ENCODE results near the gene ACTL9.

ACTL9 gene

DNA sequence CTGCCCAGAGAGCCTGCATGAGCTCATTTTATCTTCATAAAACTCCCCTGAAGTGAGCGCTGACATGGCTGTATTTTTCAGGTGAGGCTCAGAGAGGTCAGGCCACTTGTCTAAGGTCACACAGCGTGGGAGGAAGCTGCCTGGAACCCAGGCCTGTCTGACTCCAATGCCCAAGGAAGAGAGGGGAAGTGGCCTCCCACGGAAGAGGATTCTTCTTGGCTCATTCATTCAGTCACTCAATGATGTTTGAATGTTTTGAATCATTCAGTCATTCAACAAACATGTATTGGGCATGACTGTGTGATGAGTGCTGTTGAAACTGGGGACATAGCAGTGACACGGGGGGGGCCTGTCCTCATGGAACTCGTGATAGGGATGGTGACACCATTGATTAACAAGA lies 12.0 kb downstream of the ACTL9 start:
- no peaks in the 10 kb centered on the region for H3K4me1 ChIP-seq (ENCODE audit: control insufficient read depth in 1 of 2, insufficient read depth in 2 of 2, low read length in 2 of 2)
- no peak overlapping the region for H2BK12ac ChIP-seq (ENCODE audit: low read length)
- no peak overlapping the region for H3K14ac ChIP-seq (ENCODE audit: low read length)
- WGBS (ENCODE audit: extremely low coverage, insufficient coverage, insufficient read length) = no CpG with 5 or more reads among the region's 5 CpGs
- H3K79me1 ChIP-seq (ENCODE audit: low read length) = no peaks in the 10 kb centered on the region
- no peak overlapping the region for H2AK5ac ChIP-seq (ENCODE audit: low read length)
- H4K8ac ChIP-seq (ENCODE audit: low read depth, low read length) = no peak overlapping the region
- no peak overlapping the region for H3K4me3 ChIP-seq (ENCODE audit: low read depth, low read length)
- H3K4ac ChIP-seq (ENCODE audit: low read depth, low read length) = no peak overlapping the region
- H3K79me2 ChIP-seq (ENCODE audit: control insufficient read depth, insufficient read depth, low read length, poor library complexity) = no peaks in the 10 kb centered on the region
- H3K9ac ChIP-seq (ENCODE audit: low read length) = no peak overlapping the region
- H2AFZ ChIP-seq (ENCODE audit: insufficient read depth, low read length, poor library complexity) = no peak overlapping the region
- H2BK5ac ChIP-seq (ENCODE audit: low read depth, low read length, poor library complexity) = no peak overlapping the region
- H3K36me3 ChIP-seq (ENCODE audit: control insufficient read depth in 1 of 2, insufficient read depth in 2 of 2, low read length in 2 of 2) = no peaks in the 10 kb centered on the region
- peaks cover 4% of the 10 kb centered on the region for H3K9me3 ChIP-seq (ENCODE audit: insufficient read depth, low read depth, low read length)
- H3K27me3 ChIP-seq (ENCODE audit: insufficient read depth, low read length) = no peaks in the 10 kb centered on the region
- no peak overlapping the region for H4K91ac ChIP-seq (ENCODE audit: low read depth, low read length)
- H3K23ac ChIP-seq (ENCODE audit: low read length) = no peak overlapping the region
- no peak overlapping the region for H3K27ac ChIP-seq (ENCODE audit: low read depth, low read length)
- DNase-seq = no peak
- no peak overlapping the region for H4K12ac ChIP-seq (ENCODE audit: low read depth, low read length)
- no peak overlapping the region for H3K4me2 ChIP-seq (ENCODE audit: low read length)
- H3K18ac ChIP-seq (ENCODE audit: low read length) = no peak overlapping the region
- no peak overlapping the region for H2BK120ac ChIP-seq (ENCODE audit: insufficient read depth, low read length, poor library complexity)

DNA sequence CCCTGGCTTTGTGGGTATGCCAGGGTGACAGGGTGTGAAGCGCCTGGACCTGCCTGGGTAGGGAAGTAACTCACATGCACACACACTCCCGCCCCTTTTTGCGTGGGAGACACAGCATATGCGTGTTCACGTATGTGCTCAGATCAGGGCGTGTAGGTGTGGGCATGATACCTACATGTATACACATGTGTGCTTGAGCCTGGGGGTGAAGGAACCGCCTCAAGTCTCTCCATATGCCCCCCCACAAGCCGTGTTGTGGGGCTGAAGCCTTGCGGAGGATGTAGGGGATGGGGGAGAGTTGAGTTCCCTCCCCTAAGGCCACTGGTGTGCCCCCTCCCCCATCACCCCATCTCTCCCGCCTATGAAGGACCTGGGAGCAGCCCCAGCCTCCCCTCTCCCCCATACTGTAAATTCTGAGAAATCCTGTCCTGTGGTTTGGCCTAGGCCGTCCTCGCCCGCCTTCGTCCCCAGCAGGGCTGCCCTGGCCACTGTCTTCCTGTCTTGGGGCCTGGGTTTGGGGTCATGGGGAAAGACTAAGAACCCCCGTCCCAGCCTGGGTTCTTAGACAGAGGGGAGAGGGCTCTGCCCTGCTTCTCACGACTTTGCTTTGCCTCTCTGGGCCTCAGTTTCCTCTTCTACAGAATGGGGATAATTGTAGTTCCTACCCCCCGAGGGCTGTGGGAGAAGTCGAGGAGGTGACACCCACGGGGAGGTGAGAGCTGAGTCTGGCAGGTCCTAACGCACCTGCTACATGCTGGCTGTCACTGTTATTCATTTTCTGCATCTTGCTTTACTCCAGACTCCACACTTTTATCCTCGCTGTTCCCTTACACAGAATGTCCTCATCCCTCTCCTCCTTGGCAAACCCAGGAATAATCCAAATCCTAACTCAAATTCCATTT lies 14.3 kb downstream of the ACTL9 start:
- Histone ChIP-seq H3K4me2 (ENCODE audit: low read length) (no peak overlapping the region), H3K4ac (ENCODE audit: low read depth, low read length) (no peak overlapping the region), H2BK5ac (ENCODE audit: low read depth, low read length, poor library complexity) (no peak overlapping the region), H3K4me3 (ENCODE audit: low read depth, low read length) (no peak overlapping the region), H3K14ac (ENCODE audit: low read length) (no peak overlapping the region), H4K12ac (ENCODE audit: low read depth, low read length) (no peak overlapping the region), H2BK120ac (ENCODE audit: insufficient read depth, low read length, poor library complexity) (no peak overlapping the region), H3K9ac (ENCODE audit: low read length) (no peak overlapping the region), H3K4me1 (ENCODE audit: control insufficient read depth in 1 of 2, insufficient read depth in 2 of 2, low read length in 2 of 2) (no peaks in the 10 kb centered on the region), H3K36me3 (ENCODE audit: control insufficient read depth in 1 of 2, insufficient read depth in 2 of 2, low read length in 2 of 2) (no peaks in the 10 kb centered on the region), H2BK12ac (ENCODE audit: low read length) (no peak overlapping the region), H3K9me3 (ENCODE audit: insufficient read depth, low read depth, low read length) (peaks cover 9% of the 10 kb centered on the region), H3K18ac (ENCODE audit: low read length) (no peak overlapping the region), H4K8ac (ENCODE audit: low read depth, low read length) (no peak overlapping the region), H3K27me3 (ENCODE audit: insufficient read depth, low read length) (no peaks in the 10 kb centered on the region), H3K27ac (ENCODE audit: low read depth, low read length) (no peak overlapping the region), H4K91ac (ENCODE audit: low read depth, low read length) (no peak overlapping the region), H3K79me1 (ENCODE audit: low read length) (no peaks in the 10 kb centered on the region), H3K23ac (ENCODE audit: low read length) (no peak overlapping the region), H2AK5ac (ENCODE audit: low read length) (no peak overlapping the region), H3K79me2 (ENCODE audit: control insufficient read depth, insufficient read depth, low read length, poor library complexity) (no peaks in the 10 kb centered on the region), H2AFZ (ENCODE audit: insufficient read depth, low read length, poor library complexity) (no peak overlapping the region)
- WGBS (ENCODE audit: extremely low coverage, insufficient coverage, insufficient read length) = no CpG with 5 or more reads among the region's 21 CpGs
- no peak for DNase-seq

GRCh38 chr19:8682931-8683330 lies 15.7 kb downstream of the ACTL9 start:
- Histone ChIP-seq H3K79me2 (ENCODE audit: control insufficient read depth, insufficient read depth, low read length, poor library complexity) (no peaks in the 10 kb centered on the region), H3K23ac (ENCODE audit: low read length) (no peak overlapping the region), H2BK5ac (ENCODE audit: low read depth, low read length, poor library complexity) (no peak overlapping the region), H2BK120ac (ENCODE audit: insufficient read depth, low read length, poor library complexity) (no peak overlapping the region), H2AFZ (ENCODE audit: insufficient read depth, low read length, poor library complexity) (no peak overlapping the region), H4K12ac (ENCODE audit: low read depth, low read length) (no peak overlapping the region), H3K79me1 (ENCODE audit: low read length) (no peaks in the 10 kb centered on the region), H3K4me1 (ENCODE audit: control insufficient read depth in 1 of 2, insufficient read depth in 2 of 2, low read length in 2 of 2) (no peaks in the 10 kb centered on the region), H3K27me3 (ENCODE audit: insufficient read depth, low read length) (no peaks in the 10 kb centered on the region), H4K8ac (ENCODE audit: low read depth, low read length) (no peak overlapping the region), H4K91ac (ENCODE audit: low read depth, low read length) (no peak overlapping the region), H3K4me2 (ENCODE audit: low read length) (no peak overlapping the region), H3K9ac (ENCODE audit: low read length) (no peak overlapping the region), H2AK5ac (ENCODE audit: low read length) (no peak overlapping the region), H3K36me3 (ENCODE audit: control insufficient read depth in 1 of 2, insufficient read depth in 2 of 2, low read length in 2 of 2) (no peaks in the 10 kb centered on the region), H3K14ac (ENCODE audit: low read length) (no peak overlapping the region), H3K18ac (ENCODE audit: low read length) (no peak overlapping the region), H3K4ac (ENCODE audit: low read depth, low read length) (no peak overlapping the region), H3K4me3 (ENCODE audit: low read depth, low read length) (no peak overlapping the region), H3K9me3 (ENCODE audit: insufficient read depth, low read depth, low read length) (peaks cover 12% of the 10 kb centered on the region), H2BK12ac (ENCODE audit: low read length) (no peak overlapping the region), H3K27ac (ENCODE audit: low read depth, low read length) (no peak overlapping the region)
- WGBS (ENCODE audit: extremely low coverage, insufficient coverage, insufficient read length) = no CpG with 5 or more reads among the region's 1 CpG
- DNase-seq = no peak

- H3K4me3 ChIP-seq (ENCODE audit: low read depth, low read length) = no peak overlapping the region
- no peaks in the 10 kb centered on the region for H3K79me1 ChIP-seq (ENCODE audit: low read length)
- no peak overlapping the region for H2BK120ac ChIP-seq (ENCODE audit: insufficient read depth, low read length, poor library complexity)
- H3K18ac ChIP-seq (ENCODE audit: low read length) = no peak overlapping the region
- no peak overlapping the region for H3K14ac ChIP-seq (ENCODE audit: low read length)
- H3K36me3 ChIP-seq (ENCODE audit: control insufficient read depth in 1 of 2, insufficient read depth in 2 of 2, low read length in 2 of 2) = no peaks in the 10 kb centered on the region
- H3K27ac ChIP-seq (ENCODE audit: low read depth, low read length) = no peak overlapping the region
- no peak overlapping the region for H2BK5ac ChIP-seq (ENCODE audit: low read depth, low read length, poor library complexity)
- H2AK5ac ChIP-seq (ENCODE audit: low read length) = no peak overlapping the region
- H3K4me1 ChIP-seq (ENCODE audit: control insufficient read depth in 1 of 2, insufficient read depth in 2 of 2, low read length in 2 of 2) = no peaks in the 10 kb centered on the region
- H3K4me2 ChIP-seq (ENCODE audit: low read length) = no peak overlapping the region
- no peaks in the 10 kb centered on the region for H3K79me2 ChIP-seq (ENCODE audit: control insufficient read depth, insufficient read depth, low read length, poor library complexity)
- H3K9me3 ChIP-seq (ENCODE audit: insufficient read depth, low read depth, low read length) = peaks cover 14% of the 10 kb centered on the region
- no peaks in the 10 kb centered on the region for H3K27me3 ChIP-seq (ENCODE audit: insufficient read depth, low read length)
- 100% methylated on average over 2 of the region's 2 CpGs for WGBS (ENCODE audit: extremely low coverage, insufficient coverage, insufficient read length)
- H2AFZ ChIP-seq (ENCODE audit: insufficient read depth, low read length, poor library complexity) = no peak overlapping the region
- H2BK12ac ChIP-seq (ENCODE audit: low read length) = no peak overlapping the region
- no peak overlapping the region for H4K12ac ChIP-seq (ENCODE audit: low read depth, low read length)
- no peak for DNase-seq
- H4K91ac ChIP-seq (ENCODE audit: low read depth, low read length) = no peak overlapping the region
- no peak overlapping the region for H3K9ac ChIP-seq (ENCODE audit: low read length)
- H3K4ac ChIP-seq (ENCODE audit: low read depth, low read length) = no peak overlapping the region
- no peak overlapping the region for H4K8ac ChIP-seq (ENCODE audit: low read depth, low read length)
- no peak overlapping the region for H3K23ac ChIP-seq (ENCODE audit: low read length)
Observed at GRCh38 chr19:8682472-8682871, 16.1 kb downstream of the ACTL9 start.

All from trophoblast cell (in vitro differentiated cells and primary cell).